NT2/D1 (cell line): Measurements from ENCODE around the gene STAT1.

Experiments
- SUZ12 ChIP-seq: IDR thresholded peaks from 2 replicates; pipeline ENCODE4 v1.6.1; 2011; ENCODE audit not compliant: insufficient read length, insufficient read depth; ENCODE audit errors: extremely low read depth
- YY1 ChIP-seq: IDR thresholded peaks from 2 replicates; pipeline ENCODE4 v1.6.1; 2011; ENCODE audit not compliant: insufficient read length, insufficient read depth

DNA sequence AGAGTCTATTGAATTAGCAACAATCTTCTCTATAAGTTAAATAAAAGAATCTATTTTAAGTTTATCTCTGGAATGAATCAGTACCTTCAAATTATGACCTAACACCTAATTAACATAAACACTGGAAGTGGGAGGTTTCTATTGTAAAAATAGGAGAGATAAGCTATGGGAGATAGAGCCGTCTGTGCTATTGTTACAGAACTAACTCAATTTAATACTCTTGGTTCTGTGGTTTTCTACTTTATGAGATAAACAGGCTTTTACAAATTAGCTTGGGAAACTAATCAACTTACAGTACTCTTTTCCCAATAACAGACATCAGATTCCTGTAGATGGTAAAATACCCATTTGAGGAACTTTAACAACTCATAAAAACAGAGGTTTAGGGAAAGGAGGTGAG, 25.6 kb upstream of the STAT1 start:
- no peak for TF ChIP-seq YY1
- TF ChIP-seq SUZ12 = no peak
